GM19099 (cell line): Measurements from ENCODE around the gene MTOR.

Experiments used
- POLR2A ChIP-seq: IDR thresholded peaks from 3 replicates; pipeline ENCODE4 v1.6.1; 2011; ENCODE audit warnings: low read depth; ENCODE audit not compliant: insufficient read length; ENCODE audit errors: extremely low read depth

The MTOR gene

DNA sequence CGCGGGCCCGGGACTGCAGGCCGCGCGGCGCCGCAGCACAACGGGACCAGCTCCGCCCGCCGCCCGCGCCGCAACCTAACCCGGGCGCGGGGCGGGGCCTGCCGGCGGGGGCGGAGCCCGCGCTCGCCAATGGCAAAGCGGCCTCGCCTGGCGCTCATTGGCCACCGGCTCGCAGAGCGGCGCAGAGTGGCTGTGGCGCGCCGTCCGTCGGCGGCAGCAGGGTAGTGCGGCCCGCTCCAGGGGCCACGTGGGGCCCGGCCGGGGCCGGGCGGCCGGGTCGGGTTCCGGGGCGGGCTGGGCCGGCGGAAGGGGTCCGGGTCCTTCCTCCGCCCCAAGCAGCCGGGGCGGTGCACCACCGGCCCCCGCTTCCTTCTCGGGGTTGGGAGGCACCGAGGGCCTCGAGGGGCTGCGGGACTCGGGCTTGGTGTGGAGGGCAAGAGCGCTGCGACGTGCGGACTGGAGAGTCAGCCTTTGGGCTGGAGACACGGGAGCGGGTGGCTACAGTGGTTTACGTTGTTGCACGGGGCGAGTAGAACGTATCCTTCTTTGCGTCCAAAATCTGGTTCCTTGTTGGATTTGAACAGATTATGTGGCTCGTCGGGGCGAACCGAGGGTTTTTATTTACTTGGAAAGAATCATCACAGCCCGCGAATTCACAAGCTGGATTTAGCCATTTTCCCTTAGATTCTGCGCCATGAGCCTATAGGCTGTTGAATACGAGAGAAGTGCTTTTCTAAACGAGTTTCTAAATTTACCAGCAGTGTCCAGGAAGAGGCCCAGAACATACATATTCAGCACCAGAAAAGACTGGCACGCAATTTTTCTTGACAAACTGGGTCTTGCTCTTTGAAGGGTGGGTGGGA, 202.2 kb downstream of the MTOR start, which contains the start of gene SRM:
TSS of gene SRM (minus strand) at position 51 of the 863 bp plus-strand sequence. CDS start 75 bp downstream, outside the sequence.
- peak; percentile 74 for TF ChIP-seq POLR2A

DNA sequence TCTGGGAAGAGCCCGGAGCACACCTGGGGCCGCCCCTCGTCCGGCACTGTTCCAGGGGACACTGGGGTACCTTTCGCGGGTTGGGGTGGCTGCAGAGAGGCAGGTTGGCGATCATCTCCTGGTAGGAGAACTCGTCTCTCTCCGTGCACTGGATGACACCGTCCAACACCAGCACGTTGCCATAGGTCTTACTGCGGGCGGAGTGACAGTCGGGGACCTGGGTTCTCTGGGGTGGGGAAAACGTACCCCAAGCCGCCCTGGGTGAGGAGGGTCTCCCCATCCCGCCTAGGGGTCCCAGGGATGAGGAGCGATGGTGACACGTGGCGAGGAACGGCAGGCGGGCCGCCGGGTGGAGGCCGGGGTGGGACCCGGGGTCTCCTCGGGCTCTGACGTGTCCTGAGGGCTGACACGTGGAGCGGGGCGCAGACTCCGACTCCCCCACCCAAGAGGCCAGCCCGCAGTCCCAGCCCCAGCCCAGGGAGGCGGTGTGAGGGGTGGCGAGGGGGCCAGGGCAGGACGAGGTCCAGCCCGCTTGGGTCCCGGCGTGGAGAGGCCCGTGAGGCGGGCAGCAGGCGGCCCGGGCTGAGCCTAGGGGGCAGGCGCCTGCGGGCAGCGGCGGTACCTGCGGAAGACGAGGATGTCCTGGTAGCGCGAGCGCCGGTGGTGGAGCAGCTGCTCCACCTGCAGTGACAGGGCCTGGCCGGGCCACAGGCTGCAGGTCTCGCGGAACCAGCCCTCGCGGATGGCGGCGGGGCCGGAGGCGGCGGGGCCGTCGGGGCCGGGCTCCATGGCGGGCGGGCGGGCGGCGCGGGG, 203.0 kb downstream of the MTOR start:
- TF ChIP-seq POLR2A = no peak

DNA sequence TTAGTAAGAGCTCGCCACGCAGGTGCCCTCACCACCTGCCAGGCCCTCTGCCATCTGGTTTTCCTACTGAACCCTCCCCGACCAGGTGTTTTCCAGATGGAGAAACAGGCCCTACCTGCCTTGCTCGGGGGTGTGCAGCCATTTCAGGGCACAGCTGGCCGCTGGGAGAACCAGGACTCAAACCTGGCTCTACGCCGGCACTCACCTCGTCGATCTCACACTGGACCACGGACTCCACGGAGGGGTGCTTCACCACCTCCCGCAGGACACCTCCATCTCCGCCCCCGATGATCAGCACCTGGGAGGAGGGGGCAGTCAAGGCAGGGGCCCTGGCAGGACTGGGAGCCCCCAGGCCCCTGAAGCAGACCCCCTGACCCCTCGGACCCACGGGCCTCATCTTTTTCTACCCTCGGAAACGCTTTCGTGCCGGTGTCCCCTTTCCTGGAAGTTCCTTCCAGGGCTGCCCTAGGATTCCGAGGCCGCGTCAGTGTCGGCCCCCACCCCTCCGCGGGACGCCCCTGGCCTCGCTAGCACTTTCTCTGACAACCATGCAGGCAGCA, 203.7 kb downstream of the MTOR start:
- no peak for TF ChIP-seq POLR2A

DNA sequence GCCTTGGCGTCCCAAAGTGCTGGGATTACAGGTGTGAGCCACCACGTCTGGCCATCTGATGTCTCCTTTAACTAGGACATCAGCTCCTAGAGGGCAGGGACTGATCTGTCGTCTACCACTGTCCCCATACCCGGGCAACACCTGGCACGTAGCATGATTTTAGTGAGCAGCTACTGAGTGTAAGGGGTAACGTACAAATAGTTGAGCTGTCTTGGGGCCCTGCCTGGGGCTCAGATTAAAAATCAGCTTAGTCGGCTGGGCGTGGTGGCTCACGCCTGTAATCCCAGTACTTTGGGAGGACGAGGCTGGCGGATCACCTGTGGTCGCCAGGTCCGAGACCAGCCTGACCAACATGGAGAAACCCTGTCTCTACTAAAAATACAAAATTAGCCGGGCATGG, 204.3 kb downstream of the MTOR start:
- TF ChIP-seq POLR2A = no peak

DNA sequence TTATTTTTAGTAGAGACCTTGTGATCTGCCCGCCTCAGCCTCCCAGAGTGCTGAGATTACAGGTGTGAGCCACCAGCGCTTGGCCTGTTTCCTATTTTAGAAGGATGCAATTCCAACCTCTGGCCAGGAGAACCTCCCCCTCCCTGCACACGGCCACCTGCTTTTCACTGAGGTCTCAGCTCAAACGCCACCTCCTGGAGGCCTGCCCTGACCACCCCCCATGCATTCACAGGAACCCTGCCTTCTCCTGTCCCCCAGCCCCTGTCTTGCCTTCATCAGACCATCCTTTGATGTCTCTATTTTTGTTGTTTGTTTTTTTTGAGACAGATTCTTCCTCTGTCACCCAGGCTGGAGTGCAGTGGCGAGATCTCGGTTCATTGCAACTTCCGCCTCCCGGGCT, 204.9 kb downstream of the MTOR start:
- TF ChIP-seq POLR2A = no peak
